ENCODE data around the gene UBE2L5.
A peak's percentile ranks its signal among the peaks of the same experiment; 100 is the strongest.

Gene UBE2L5

DNA sequence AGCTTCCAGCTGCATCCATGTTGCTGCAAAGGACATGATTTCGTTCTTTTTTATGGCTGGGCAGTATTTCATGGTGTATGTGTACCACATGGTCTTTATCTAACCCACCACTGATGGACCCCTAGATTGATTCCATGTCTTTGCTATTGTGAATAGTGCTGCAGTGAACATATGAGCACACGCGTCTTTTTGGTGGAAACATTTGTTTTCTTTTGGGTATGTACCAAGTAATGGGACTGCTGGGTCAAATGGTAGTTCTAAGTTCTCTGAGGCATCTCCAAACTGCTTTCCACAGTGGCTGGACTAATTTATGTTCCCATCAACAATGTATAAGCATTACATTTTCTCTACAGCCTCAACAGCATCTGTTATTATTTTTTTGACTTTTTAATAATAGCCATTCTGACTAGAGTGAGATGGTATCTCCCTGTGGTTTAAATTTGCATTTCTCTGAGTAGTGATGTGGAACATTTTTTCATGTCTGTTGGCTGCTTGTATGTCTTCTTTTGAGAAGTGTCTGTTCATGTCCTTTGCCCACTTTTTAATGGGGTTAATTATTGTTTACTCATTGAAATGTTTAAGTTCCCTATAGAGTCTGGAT lies 6.8 kb upstream of the UBE2L5 start:
- no peaks in the 10 kb centered on the region for H3K36me3 ChIP-seq (ENCODE audit: insufficient read depth, low read length)
- H3K9ac ChIP-seq (ENCODE audit: low read depth, low read length): no peak overlapping the region
- H3K4me1 ChIP-seq (ENCODE audit: insufficient read depth, low read length): peaks cover 2% of the 10 kb centered on the region; the same call in 1 of the 2 replicates
- no peaks in the 10 kb centered on the region for H3K9me3 ChIP-seq (ENCODE audit: control insufficient read depth, insufficient read depth, low read length)

DNA sequence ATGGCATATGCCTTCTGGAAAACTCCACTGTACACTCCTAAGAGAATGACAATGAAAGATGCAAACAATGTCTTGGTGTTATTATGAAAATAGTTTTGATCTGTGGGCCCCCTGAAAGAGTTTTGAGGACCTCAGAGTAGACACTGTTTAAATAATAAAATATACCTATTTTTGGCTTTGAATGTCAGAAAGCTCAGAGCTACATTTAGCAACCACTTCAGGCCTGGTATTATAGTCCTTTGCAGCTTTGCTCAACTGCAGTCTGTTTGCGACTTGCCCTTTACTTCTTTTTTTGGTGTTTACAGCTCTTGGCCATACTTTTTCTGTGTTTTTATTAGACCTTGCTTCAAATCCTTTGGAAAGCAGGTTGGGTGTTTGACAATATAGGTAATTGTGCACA lies 5.8 kb upstream of the UBE2L5 start:
- Histone ChIP-seq H3K9ac (ENCODE audit: low read depth, low read length) (no peak overlapping the region), H3K36me3 (ENCODE audit: insufficient read depth, low read length) (no peaks in the 10 kb centered on the region), H3K4me1 (ENCODE audit: insufficient read depth, low read length) (peaks cover 6% of the 10 kb centered on the region; the same call in 1 of the 2 replicates), H3K9me3 (ENCODE audit: control insufficient read depth, insufficient read depth, low read length) (no peaks in the 10 kb centered on the region)

DNA sequence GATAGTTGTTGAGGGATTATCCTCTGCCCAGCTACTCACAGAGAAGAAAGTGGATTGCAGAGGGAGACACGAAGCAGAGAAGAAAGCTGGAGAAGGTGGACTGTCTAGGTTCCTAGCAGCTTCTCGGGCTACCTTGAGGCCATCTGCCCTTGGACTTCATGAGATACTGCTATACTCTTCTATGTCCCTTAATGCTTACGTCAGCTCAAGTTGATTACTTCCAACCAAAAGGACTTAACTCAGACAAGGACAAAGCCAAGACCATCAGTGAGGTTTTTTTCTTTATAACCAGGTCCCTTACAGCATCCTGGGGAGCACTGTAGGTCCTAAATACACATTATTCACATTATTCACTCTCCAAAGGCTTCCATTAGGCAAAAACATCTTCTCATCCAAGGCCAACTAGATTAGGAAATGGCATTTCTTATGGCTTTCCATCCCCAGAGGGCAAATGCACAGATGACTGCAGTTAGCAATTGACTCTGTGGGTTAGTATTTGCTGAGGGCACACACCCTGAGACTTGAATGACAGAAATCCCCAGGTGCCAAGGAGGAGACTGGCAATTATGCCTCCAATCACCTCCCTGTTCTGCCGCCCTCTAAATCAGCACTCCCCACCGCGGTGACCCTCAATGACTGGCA lies 4.1 kb upstream of the UBE2L5 start:
- no peaks in the 10 kb centered on the region for H3K36me3 ChIP-seq (ENCODE audit: insufficient read depth, low read length)
- no peaks in the 10 kb centered on the region for H3K9me3 ChIP-seq (ENCODE audit: control insufficient read depth, insufficient read depth, low read length)
- H3K9ac ChIP-seq (ENCODE audit: low read depth, low read length): no peak overlapping the region
- H3K4me1 ChIP-seq (ENCODE audit: insufficient read depth, low read length): peaks cover 6% of the 10 kb centered on the region; the same call in 1 of the 2 replicates

DNA sequence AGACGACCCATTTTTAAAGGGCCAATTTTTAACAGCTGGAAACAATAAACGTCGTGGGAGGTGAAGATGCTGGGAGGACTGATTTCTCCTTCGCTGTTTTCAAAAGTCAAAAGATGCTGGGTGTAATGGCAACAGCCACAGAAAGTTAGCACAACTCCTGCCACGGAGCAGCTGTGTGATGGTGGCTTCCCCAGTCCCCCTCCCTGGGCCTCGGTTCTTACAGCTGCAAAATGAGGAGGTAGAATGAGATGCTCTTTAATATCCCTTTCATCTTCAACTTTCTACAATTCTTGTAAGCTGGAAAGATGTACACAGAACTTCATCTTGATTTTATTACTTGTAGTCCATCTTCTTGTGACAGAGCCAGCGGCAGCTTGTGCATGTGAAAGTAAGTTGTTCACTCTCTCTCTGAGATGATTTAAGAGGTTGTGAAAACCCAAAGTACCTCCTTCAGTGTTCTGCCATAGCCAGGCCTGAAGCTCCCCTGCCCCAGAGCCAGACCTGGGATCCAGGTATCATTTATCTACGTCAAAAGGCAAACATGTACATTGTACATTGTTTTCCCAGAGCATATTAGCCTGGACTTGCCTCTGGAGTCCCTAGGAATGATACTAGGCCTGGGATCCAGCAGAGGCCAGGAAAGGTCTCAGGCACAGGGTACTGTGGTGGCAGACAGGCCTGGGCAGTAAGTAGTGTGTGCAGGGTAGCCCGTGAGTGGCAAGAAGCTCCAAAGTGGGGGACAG lies 3.4 kb upstream of the UBE2L5 start:
- Histone ChIP-seq H3K9ac (ENCODE audit: low read depth, low read length) (no peak overlapping the region), H3K9me3 (ENCODE audit: control insufficient read depth, insufficient read depth, low read length) (no peaks in the 10 kb centered on the region), H3K36me3 (ENCODE audit: insufficient read depth, low read length) (no peaks in the 10 kb centered on the region), H3K4me1 (ENCODE audit: insufficient read depth, low read length) (peaks cover 6% of the 10 kb centered on the region; the same call in 1 of the 2 replicates)

DNA sequence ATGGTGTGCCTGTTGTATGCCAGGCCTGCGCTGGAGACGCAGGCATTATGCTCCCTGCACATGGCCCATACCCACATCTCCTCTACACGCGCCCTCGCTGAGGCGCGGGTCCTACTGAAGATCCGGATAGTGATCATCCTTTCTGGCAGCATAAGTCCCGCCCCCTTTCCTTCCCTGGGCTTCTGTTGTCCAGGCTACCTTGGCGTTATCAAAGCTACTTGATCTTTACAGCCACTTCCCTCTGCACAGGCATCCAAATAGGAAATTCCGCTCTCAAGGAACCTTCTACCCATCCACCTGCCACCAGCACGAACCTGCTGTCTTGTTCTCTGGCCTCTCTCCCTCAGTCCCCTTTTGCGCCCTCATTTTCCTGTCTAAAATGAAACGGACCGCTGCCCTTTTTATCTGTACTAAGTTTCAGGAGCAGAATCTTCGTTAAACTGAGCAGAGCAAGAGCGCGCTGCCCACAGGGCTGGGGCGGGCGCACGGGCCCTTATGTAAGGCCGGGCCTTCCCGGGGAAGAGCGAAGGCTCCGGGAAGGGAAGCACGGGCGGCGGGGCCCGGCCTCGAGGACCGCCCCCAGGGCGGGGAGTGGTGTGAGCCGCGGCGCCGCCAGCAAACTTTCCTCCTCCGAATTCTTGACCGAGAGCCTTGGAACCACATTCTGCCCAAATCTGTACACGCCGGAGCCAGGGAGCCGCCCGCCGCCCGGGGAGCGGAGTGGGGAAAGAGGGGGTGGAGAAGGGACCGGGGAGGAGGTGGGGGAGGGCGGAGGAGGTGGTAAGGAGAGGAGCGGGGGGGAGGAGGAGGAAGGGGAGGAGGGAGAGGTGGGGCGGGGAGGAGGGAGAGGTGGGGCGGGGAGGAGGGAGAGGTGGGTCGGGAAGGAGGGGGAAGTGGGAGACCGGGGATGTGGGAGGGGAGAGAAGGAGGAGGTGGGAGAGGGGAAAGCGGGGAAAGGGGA lies 920 bp upstream of the UBE2L5 start:
- Histone ChIP-seq H3K4me1 (ENCODE audit: insufficient read depth, low read length) (peaks cover 6% of the 10 kb centered on the region; the same call in 1 of the 2 replicates), H3K9me3 (ENCODE audit: control insufficient read depth, insufficient read depth, low read length) (no peaks in the 10 kb centered on the region), H3K9ac (ENCODE audit: low read depth, low read length) (peak overlapping the region; percentile 76), H3K36me3 (ENCODE audit: insufficient read depth, low read length) (no peaks in the 10 kb centered on the region)

DNA sequence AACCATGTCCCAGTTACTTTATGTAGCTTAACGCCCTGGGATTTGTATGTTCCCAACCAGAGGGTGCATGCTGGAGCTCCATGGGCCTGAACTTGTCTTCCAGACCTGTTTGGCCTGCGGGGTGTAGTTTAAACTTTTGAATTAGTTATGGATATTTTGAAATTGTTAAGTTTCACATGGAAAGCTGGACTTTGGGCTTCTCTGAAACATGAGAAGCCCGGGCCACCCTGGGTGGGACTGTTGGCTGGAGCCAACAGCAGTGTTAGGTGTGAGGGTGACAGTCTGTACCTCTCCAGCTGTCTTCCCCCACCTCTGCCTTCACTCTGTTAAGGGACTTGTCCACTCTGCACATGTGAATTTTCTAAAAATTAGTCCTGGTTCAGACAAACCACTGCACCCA lies 1.6 kb downstream of the UBE2L5 start:
- H3K4me1 ChIP-seq (ENCODE audit: insufficient read depth, low read length): 0 out of 2 replicates have a peak, but pooled peaks cover 4% of the 10 kb centered on the region
- H3K9ac ChIP-seq (ENCODE audit: low read depth, low read length): no peak overlapping the region
- no peaks in the 10 kb centered on the region for H3K36me3 ChIP-seq (ENCODE audit: insufficient read depth, low read length)
- no peaks in the 10 kb centered on the region for H3K9me3 ChIP-seq (ENCODE audit: control insufficient read depth, insufficient read depth, low read length)

DNA sequence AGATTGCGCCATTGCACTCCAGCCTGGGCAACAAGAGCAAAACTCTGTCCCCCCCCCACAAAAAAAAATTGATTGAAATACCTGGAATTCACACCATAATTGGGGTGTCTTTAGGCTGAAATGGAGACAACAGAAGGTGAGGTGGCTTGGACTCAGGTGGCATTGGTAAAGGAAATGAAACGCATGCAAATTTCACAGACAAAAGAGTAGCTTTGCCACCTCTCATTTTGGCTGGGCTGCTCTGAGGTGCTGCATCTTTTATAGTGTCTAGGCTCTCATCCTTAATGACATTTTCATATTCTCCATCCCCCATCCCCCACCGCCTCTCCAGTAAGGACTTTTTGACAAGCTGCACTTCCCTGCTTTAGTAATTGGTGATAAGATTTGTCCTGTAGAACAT lies 6.9 kb downstream of the UBE2L5 start:
- no peaks in the 10 kb centered on the region for H3K36me3 ChIP-seq (ENCODE audit: insufficient read depth, low read length)
- peaks cover 10% of the 10 kb centered on the region for H3K4me1 ChIP-seq (ENCODE audit: insufficient read depth, low read length)
- no peak overlapping the region for H3K9ac ChIP-seq (ENCODE audit: low read depth, low read length)
- no peaks in the 10 kb centered on the region for H3K9me3 ChIP-seq (ENCODE audit: control insufficient read depth, insufficient read depth, low read length)

DNA sequence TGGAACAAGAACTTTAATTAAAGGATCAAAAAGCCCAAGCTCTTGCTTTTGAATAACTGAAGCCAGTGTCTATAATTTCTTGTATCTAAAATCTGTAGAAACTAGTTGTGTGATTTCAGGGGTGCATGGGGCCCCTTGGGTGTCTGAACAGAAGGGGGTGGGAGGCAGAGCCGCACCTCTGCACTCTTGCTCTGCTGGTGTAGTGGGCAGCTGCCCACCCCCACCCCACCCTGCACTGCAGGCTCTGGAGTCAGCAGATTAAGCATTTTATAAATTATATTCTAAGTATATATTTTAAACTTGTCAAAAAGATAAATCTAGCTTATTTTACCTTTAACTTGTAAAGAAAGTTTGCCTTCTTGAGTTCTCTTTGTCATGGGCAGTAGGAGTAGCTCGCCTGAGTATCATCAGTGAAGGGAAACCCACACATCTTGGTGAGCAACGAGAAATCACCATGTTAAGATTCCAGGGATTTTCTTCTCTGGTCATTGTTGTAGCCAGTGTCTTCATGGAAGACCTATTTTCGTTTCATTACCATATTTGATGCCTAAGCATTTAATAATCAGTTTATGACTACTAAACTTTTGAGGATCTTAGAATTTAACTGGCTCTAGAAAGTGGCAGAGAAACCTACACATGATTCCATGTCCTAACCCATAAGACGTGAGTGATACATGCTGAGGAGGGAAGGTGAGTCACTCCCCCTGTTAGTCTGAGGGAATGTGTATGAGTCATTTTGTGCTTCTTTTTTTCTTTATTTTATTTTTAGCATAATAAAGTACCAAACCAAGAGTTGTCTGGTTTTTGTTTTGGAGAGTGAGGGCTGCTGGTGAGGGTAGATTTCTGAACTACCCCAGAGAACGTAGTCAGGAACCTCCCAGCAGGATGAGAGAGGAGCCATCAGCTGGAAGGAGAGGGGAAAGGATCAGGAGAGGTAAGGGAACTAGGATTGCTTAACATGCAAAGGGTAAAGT lies 7.7 kb downstream of the UBE2L5 start:
- Histone ChIP-seq H3K9me3 (ENCODE audit: control insufficient read depth, insufficient read depth, low read length) (no peaks in the 10 kb centered on the region), H3K4me1 (ENCODE audit: insufficient read depth, low read length) (peaks cover 10% of the 10 kb centered on the region), H3K36me3 (ENCODE audit: insufficient read depth, low read length) (no peaks in the 10 kb centered on the region), H3K9ac (ENCODE audit: low read depth, low read length) (no peak overlapping the region)

DNA sequence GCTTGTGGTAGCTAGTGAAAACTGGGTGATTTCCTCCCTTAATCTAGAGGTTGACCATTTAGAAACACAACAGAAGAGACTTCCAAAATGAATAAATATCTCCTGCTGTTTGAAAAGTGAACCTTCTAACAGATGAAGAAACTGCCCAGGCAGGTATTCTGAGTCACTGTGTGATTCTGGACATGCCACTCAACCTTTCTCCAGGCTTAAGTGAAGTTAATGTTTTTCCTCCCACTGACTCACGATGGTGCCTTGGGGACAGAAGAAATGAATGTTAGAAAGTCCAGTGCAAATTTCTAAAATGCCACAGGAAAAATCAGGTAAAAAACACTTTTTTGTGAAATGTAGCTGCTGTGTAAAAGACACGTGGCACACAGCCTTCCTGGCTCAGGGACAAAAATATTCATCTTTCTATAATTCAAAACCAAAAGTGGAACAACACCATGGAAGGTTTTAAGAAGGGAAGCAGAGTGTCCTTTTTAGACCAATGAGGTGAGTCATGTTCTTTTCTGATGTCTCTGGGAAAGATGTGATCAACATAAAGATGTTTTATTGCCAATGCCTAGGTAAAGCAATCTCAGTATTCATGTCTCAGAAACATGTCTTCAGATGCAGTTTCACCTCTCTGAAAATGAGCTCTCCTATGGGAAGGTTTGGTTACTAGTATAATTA lies 9.1 kb downstream of the UBE2L5 start:
- Histone ChIP-seq H3K4me1 (ENCODE audit: insufficient read depth, low read length) (peaks cover 10% of the 10 kb centered on the region), H3K36me3 (ENCODE audit: insufficient read depth, low read length) (no peaks in the 10 kb centered on the region), H3K9me3 (ENCODE audit: control insufficient read depth, insufficient read depth, low read length) (no peaks in the 10 kb centered on the region), H3K9ac (ENCODE audit: low read depth, low read length) (no peak overlapping the region)

DNA sequence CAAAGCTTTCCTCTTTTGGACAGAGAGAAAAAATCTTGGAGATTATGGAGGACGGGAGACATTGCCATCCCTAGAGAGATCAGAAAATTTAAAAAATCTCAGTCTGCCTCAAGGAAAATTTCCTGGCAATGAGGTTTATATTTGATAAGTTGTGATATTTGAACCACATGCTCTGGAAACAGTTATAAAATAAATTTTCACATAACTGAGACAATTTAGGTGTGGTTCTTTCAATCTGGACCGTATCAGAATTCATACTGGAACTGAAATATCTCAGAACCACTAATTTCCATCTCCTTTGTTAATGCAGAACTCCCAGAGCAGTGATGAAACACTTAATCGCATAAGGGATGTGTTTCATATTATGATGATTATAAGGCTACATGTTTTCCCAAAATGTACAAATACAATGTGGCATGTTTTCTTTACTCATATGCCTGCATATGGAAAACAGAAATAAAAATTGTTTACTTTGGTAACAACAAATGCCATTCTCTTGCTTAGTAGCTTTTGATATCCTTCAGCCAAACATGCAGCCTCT lies 13.7 kb downstream of the UBE2L5 start:
- H3K36me3 ChIP-seq (ENCODE audit: insufficient read depth, low read length): no peaks in the 10 kb centered on the region
- H3K9ac ChIP-seq (ENCODE audit: low read depth, low read length): no peak overlapping the region
- H3K4me1 ChIP-seq (ENCODE audit: insufficient read depth, low read length): no peaks in the 10 kb centered on the region; the same call in 1 of the 2 replicates
- H3K9me3 ChIP-seq (ENCODE audit: control insufficient read depth, insufficient read depth, low read length): no peaks in the 10 kb centered on the region

DNA sequence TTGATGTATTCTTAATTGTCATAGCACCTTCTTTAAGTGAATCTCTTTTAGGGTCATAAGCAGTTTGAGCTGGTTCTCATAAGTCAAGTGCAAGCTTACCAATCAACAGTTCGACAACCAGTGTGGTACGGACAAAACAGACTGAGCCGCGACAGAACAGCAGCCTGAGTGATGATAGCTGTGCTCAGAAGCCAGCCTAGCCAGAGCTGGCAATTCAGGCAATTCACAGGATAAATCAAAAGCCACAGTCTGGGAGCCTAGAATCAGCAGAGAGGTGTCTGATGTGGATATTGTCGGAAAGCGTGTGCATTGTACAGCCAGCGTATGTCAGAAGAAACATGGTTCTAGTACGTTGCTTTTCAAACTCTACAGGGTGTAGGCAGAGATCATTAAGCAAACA lies 14.9 kb downstream of the UBE2L5 start:
- Histone ChIP-seq H3K9me3 (ENCODE audit: control insufficient read depth, insufficient read depth, low read length) (no peaks in the 10 kb centered on the region), H3K36me3 (ENCODE audit: insufficient read depth, low read length) (no peaks in the 10 kb centered on the region), H3K9ac (ENCODE audit: low read depth, low read length) (no peak overlapping the region), H3K4me1 (ENCODE audit: insufficient read depth, low read length) (no peaks in the 10 kb centered on the region)

DNA sequence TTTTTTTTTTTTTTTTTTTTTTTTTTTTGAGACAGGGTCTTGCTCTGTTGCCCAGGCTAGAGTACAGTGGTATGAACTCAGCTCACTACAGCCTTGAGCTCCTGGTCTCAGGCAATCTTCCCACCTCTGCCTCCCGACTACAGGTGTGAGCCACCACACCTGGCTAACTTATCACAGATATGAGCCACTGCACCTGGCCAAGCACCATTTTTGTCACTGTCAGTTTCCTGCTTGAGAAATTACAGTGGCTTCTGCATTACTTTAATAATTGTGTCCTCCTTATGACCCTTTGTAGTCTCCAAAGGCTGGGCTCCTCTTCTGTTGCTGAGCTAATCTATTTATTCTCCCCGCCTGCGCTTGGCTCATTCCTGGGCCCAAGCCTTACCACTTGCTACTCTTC lies 16.0 kb downstream of the UBE2L5 start:
- no peaks in the 10 kb centered on the region for H3K4me1 ChIP-seq (ENCODE audit: insufficient read depth, low read length)
- H3K36me3 ChIP-seq (ENCODE audit: insufficient read depth, low read length): no peaks in the 10 kb centered on the region
- no peak overlapping the region for H3K9ac ChIP-seq (ENCODE audit: low read depth, low read length)
- no peaks in the 10 kb centered on the region for H3K9me3 ChIP-seq (ENCODE audit: control insufficient read depth, insufficient read depth, low read length)

All from ES-I3 (cell line).